WERI-Rb-1 (cell line): ENCODE results near the gene ERCC1.

Experiments used
- DNase-seq: peaks from one replicate; pipeline ENCODE4 v3.0.0-alpha.2; 2020
- H3K27ac ChIP-seq: fragments of 250-450 bp; sonication (Bioruptor Pico); 2 replicates; pipeline ENCODE4 v1.5.1; 2020; ENCODE audit warnings: mild to moderate bottlenecking, moderate library complexity
- H3K27me3 ChIP-seq: fragments of 250-450 bp; sonication (Bioruptor Pico); 2 replicates; pipeline ENCODE4 v1.5.1; 2021; ENCODE audit warnings: mild to moderate bottlenecking, low read depth, moderate library complexity; ENCODE audit not compliant: insufficient read depth, severe bottlenecking
- H3K36me3 ChIP-seq: fragments of 250-450 bp; sonication (Bioruptor Pico); 2 replicates; pipeline ENCODE4 v1.5.1; 2020; ENCODE audit warnings: mild to moderate bottlenecking, moderate library complexity
- H3K4me3 ChIP-seq: 2 replicates; pipeline ENCODE4 v1.5.1; 2011; ENCODE audit warnings: low read depth, mild to moderate bottlenecking, control low read depth, low read length
- H3K9me3 ChIP-seq: fragments of 250-450 bp; sonication (Bioruptor Pico); 2 replicates; pipeline ENCODE4 v1.5.1; 2021; ENCODE audit warnings: mild to moderate bottlenecking, moderate library complexity; ENCODE audit not compliant: severe bottlenecking
- CTCF ChIP-seq: IDR thresholded peaks from 2 replicates; pipeline ENCODE4 v1.5.1; 2011; ENCODE audit warnings: low read depth, mild to moderate bottlenecking, control low read depth, inconsistent platforms, low read length

Gene ERCC1

GRCh38 chr19:45423589-45424190, at the start of gene ERCC1:
TSS of gene ERCC1 (minus strand) at chr19:45423917. CDS start at chr19:45423374, 543 bp downstream.
- Histone ChIP-seq H3K36me3 (peaks cover 16% of the 10 kb centered on the region), H3K27ac (peak within 1 kb of the TSS; percentile 76), H3K9me3 (no peaks in the 10 kb centered on the region), H3K27me3 (no peaks in the 10 kb centered on the region), H3K4me3 (peak within 1 kb of the TSS; percentile 69)
- peak; percentile 99 for DNase-seq
- no peak for TF ChIP-seq CTCF

GRCh38 chr19:45473367-45473681, 49.6 kb upstream of the ERCC1 start:
- no peak overlapping the region for H3K4me3 ChIP-seq
- no peaks in the 10 kb centered on the region for H3K9me3 ChIP-seq
- no peak for TF ChIP-seq CTCF

DNA sequence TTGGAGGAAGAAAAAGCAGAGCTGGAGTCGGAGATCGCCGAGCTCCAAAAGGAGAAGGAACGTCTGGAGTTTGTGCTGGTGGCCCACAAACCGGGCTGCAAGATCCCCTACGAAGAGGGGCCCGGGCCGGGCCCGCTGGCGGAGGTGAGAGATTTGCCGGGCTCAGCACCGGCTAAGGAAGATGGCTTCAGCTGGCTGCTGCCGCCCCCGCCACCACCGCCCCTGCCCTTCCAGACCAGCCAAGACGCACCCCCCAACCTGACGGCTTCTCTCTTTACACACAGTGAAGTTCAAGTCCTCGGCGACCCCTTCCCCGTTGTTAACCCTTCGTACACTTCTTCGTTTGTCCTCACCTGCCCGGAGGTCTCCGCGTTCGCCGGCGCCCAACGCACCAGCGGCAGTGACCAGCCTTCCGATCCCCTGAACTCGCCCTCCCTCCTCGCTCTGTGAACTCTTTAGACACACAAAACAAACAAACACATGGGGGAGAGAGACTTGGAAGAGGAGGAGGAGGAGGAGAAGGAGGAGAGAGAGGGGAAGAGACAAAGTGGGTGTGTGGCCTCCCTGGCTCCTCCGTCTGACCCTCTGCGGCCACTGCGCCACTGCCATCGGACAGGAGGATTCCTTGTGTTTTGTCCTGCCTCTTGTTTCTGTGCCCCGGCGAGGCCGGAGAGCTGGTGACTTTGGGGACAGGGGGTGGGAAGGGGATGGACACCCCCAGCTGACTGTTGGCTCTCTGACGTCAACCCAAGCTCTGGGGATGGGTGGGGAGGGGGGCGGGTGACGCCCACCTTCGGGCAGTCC, 49.0 kb upstream of the ERCC1 start:
- no peak for TF ChIP-seq CTCF
- H3K9me3 ChIP-seq = no peaks in the 10 kb centered on the region
- H3K4me3 ChIP-seq = no peak overlapping the region
- DNase-seq = no peak
- H3K27me3 ChIP-seq = no peaks in the 10 kb centered on the region
- H3K36me3 ChIP-seq = no peaks in the 10 kb centered on the region
- H3K27ac ChIP-seq = no peak overlapping the region

More at GRCh38 chr19:45473367-45473681, 49.6 kb upstream of the ERCC1 start:
- H3K27ac ChIP-seq = no peak overlapping the region
- no peaks in the 10 kb centered on the region for H3K36me3 ChIP-seq
- no peak for DNase-seq
- no peaks in the 10 kb centered on the region for H3K27me3 ChIP-seq

GRCh38 chr19:45471931-45472562, 48.3 kb upstream of the ERCC1 start:
- Histone ChIP-seq H3K27me3 (no peaks in the 10 kb centered on the region), H3K9me3 (no peaks in the 10 kb centered on the region), H3K4me3 (no peak overlapping the region), H3K36me3 (no peaks in the 10 kb centered on the region), H3K27ac (no peak overlapping the region)
- TF ChIP-seq CTCF = no peak
- DNase-seq = no peak

DNA sequence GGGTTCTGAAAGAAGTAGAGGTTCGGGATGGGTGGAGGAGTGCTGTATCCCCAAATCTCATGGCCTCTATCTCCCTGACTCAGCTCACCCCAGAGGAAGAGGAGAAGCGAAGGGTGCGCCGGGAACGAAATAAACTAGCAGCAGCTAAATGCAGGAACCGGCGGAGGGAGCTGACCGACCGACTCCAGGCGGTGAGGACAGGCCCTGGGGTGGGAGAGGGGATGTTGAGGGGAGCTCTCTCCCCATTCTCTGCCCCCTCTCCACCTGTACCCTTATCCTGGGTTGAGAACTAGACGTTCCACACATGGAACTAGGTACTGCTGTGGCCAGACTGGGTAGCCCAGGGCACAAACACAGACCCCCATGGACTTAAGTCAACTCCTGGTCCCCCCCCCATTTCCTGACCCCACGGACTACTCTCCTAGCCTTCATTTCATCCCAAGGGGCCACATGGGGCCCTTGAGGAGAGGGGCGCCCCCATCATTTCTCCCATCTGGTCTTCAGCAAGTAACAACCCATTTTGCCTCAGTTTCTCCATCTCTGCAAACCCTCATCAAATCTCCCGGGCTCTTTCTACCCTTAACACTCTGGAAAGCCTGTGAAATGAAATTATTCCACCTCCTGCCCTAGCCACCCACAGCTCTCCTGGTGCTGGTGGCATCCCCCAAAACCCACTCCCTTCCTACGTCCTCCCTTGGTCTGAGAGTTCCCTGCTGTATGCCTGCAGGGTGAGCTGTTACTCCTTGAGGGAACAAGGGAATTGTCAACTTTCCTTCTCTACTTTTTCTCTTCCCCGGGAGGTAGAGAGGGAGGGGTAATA, 47.6 kb upstream of the ERCC1 start:
- H3K27ac ChIP-seq = no peak overlapping the region
- no peaks in the 10 kb centered on the region for H3K36me3 ChIP-seq
- DNase-seq = no peak
- H3K27me3 ChIP-seq = no peaks in the 10 kb centered on the region
- no peak for TF ChIP-seq CTCF
- no peak overlapping the region for H3K4me3 ChIP-seq
- no peaks in the 10 kb centered on the region for H3K9me3 ChIP-seq
